ENCODE measurements around the gene MTFR1L.

Gene MTFR1L

GRCh38 chr1:25779388-25779787 lies 40.4 kb upstream of the MTFR1L start:
- no peaks in the 10 kb centered on the region for H3K36me3 ChIP-seq (ENCODE audit: control insufficient read depth, insufficient read depth, low read length)
- peaks cover 22% of the 10 kb centered on the region for H3K4me1 ChIP-seq (ENCODE audit: control insufficient read depth, insufficient read depth, low read length)
- H3K9me3 ChIP-seq (ENCODE audit: control insufficient read depth, low read length), result no peaks in the 10 kb centered on the region
- no peak overlapping the region for H3K27ac ChIP-seq (ENCODE audit: insufficient read depth, low read depth, low read length, poor library complexity, severe bottlenecking)
- no peaks in the 10 kb centered on the region for H3K27me3 ChIP-seq (ENCODE audit: control insufficient read depth, insufficient read depth, low read length, poor library complexity, severe bottlenecking)
- WGBS, 2 experiments, result 85 to 87% methylated on average over 8 of the region's 8 CpGs
- no peak overlapping the region for H3K4me3 ChIP-seq (ENCODE audit: insufficient read depth, low read depth, low read length)

- Histone ChIP-seq H3K27me3 (ENCODE audit: control insufficient read depth, insufficient read depth, low read length, poor library complexity, severe bottlenecking) (no peaks in the 10 kb centered on the region), H3K36me3 (ENCODE audit: control insufficient read depth, insufficient read depth, low read length) (no peaks in the 10 kb centered on the region), H3K27ac (ENCODE audit: insufficient read depth, low read depth, low read length, poor library complexity, severe bottlenecking) (no peak overlapping the region), H3K4me3 (ENCODE audit: insufficient read depth, low read depth, low read length) (no peak overlapping the region), H3K4me1 (ENCODE audit: control insufficient read depth, insufficient read depth, low read length) (peaks cover 19% of the 10 kb centered on the region), H3K9me3 (ENCODE audit: control insufficient read depth, low read length) (no peaks in the 10 kb centered on the region)
- WGBS, 2 experiments, result 79 to 86% methylated on average over 4 of the region's 4 CpGs
These were observed 39.9 kb upstream of the MTFR1L start for GRCh38 chr1:25779894-25780293.

GRCh38 chr1:25780318-25781129 lies 39.2 kb upstream of the MTFR1L start:
- no peaks in the 10 kb centered on the region for H3K27me3 ChIP-seq (ENCODE audit: control insufficient read depth, insufficient read depth, low read length, poor library complexity, severe bottlenecking)
- no peaks in the 10 kb centered on the region for H3K36me3 ChIP-seq (ENCODE audit: control insufficient read depth, insufficient read depth, low read length)
- peaks cover 14% of the 10 kb centered on the region for H3K4me1 ChIP-seq (ENCODE audit: control insufficient read depth, insufficient read depth, low read length)
- WGBS, 2 experiments, result 61 to 66% methylated on average over 13 to 14 of the region's 14 CpGs
- no peak overlapping the region for H3K4me3 ChIP-seq (ENCODE audit: insufficient read depth, low read depth, low read length)
- no peak overlapping the region for H3K27ac ChIP-seq (ENCODE audit: insufficient read depth, low read depth, low read length, poor library complexity, severe bottlenecking)
- H3K9me3 ChIP-seq (ENCODE audit: control insufficient read depth, low read length), result no peaks in the 10 kb centered on the region

- Histone ChIP-seq H3K9me3 (ENCODE audit: control insufficient read depth, low read length) (no peaks in the 10 kb centered on the region), H3K27ac (ENCODE audit: insufficient read depth, low read depth, low read length, poor library complexity, severe bottlenecking) (no peak overlapping the region), H3K4me1 (ENCODE audit: control insufficient read depth, insufficient read depth, low read length) (peaks cover 14% of the 10 kb centered on the region), H3K4me3 (ENCODE audit: insufficient read depth, low read depth, low read length) (no peak overlapping the region), H3K27me3 (ENCODE audit: control insufficient read depth, insufficient read depth, low read length, poor library complexity, severe bottlenecking) (no peaks in the 10 kb centered on the region), H3K36me3 (ENCODE audit: control insufficient read depth, insufficient read depth, low read length) (no peaks in the 10 kb centered on the region)
- 86 to 88% methylated on average over 3 of the region's 3 CpGs for WGBS, 2 experiments
These were observed 38.7 kb upstream of the MTFR1L start for GRCh38 chr1:25781130-25781433.

- no peaks in the 10 kb centered on the region for H3K9me3 ChIP-seq (ENCODE audit: control insufficient read depth, low read length)
- H3K27me3 ChIP-seq (ENCODE audit: control insufficient read depth, insufficient read depth, low read length, poor library complexity, severe bottlenecking), result no peaks in the 10 kb centered on the region
- H3K36me3 ChIP-seq (ENCODE audit: control insufficient read depth, insufficient read depth, low read length), result no peaks in the 10 kb centered on the region
- H3K27ac ChIP-seq (ENCODE audit: insufficient read depth, low read depth, low read length, poor library complexity, severe bottlenecking), result no peak overlapping the region
- H3K4me1 ChIP-seq (ENCODE audit: control insufficient read depth, insufficient read depth, low read length), result peaks cover 22% of the 10 kb centered on the region
- H3K4me3 ChIP-seq (ENCODE audit: insufficient read depth, low read depth, low read length), result no peak overlapping the region
- 90% methylated on average over 18 of the region's 18 CpGs for WGBS, 2 experiments
These were observed 37.0 kb upstream of the MTFR1L start for GRCh38 chr1:25782608-25783201.

- Histone ChIP-seq H3K27me3 (ENCODE audit: control insufficient read depth, insufficient read depth, low read length, poor library complexity, severe bottlenecking) (no peaks in the 10 kb centered on the region), H3K36me3 (ENCODE audit: control insufficient read depth, insufficient read depth, low read length) (no peaks in the 10 kb centered on the region), H3K27ac (ENCODE audit: insufficient read depth, low read depth, low read length, poor library complexity, severe bottlenecking) (no peak overlapping the region), H3K9me3 (ENCODE audit: control insufficient read depth, low read length) (no peaks in the 10 kb centered on the region), H3K4me1 (ENCODE audit: control insufficient read depth, insufficient read depth, low read length) (peaks cover 22% of the 10 kb centered on the region), H3K4me3 (ENCODE audit: insufficient read depth, low read depth, low read length) (no peak overlapping the region)
- 90% methylated on average over 9 of the region's 9 CpGs for WGBS, 2 experiments
These were observed 35.1 kb upstream of the MTFR1L start for GRCh38 chr1:25784575-25785051.

GRCh38 chr1:25785333-25786067 lies 34.3 kb upstream of the MTFR1L start:
- H3K27ac ChIP-seq (ENCODE audit: insufficient read depth, low read depth, low read length, poor library complexity, severe bottlenecking), result no peak overlapping the region
- H3K4me1 ChIP-seq (ENCODE audit: control insufficient read depth, insufficient read depth, low read length), result peaks cover 16% of the 10 kb centered on the region

GRCh38 chr1:25786887-25787759 lies 32.6 kb upstream of the MTFR1L start:
- H3K4me1 ChIP-seq (ENCODE audit: control insufficient read depth, insufficient read depth, low read length), result peaks cover 12% of the 10 kb centered on the region
- H3K9me3 ChIP-seq (ENCODE audit: control insufficient read depth, low read length), result no peaks in the 10 kb centered on the region
- H3K27me3 ChIP-seq (ENCODE audit: control insufficient read depth, insufficient read depth, low read length, poor library complexity, severe bottlenecking), result no peaks in the 10 kb centered on the region
- H3K4me3 ChIP-seq (ENCODE audit: insufficient read depth, low read depth, low read length), result no peak overlapping the region
- no peaks in the 10 kb centered on the region for H3K36me3 ChIP-seq (ENCODE audit: control insufficient read depth, insufficient read depth, low read length)
- 85 to 88% methylated on average over 11 of the region's 11 CpGs for WGBS, 2 experiments
- no peak overlapping the region for H3K27ac ChIP-seq (ENCODE audit: insufficient read depth, low read depth, low read length, poor library complexity, severe bottlenecking)

More at GRCh38 chr1:25785333-25786067, 34.3 kb upstream of the MTFR1L start:
- no peaks in the 10 kb centered on the region for H3K36me3 ChIP-seq (ENCODE audit: control insufficient read depth, insufficient read depth, low read length)
- no peak overlapping the region for H3K4me3 ChIP-seq (ENCODE audit: insufficient read depth, low read depth, low read length)
- H3K27me3 ChIP-seq (ENCODE audit: control insufficient read depth, insufficient read depth, low read length, poor library complexity, severe bottlenecking), result no peaks in the 10 kb centered on the region
- H3K9me3 ChIP-seq (ENCODE audit: control insufficient read depth, low read length), result no peaks in the 10 kb centered on the region
- WGBS, 2 experiments, result 89% methylated on average over 10 of the region's 10 CpGs

GRCh38 chr1:25787760-25788166 lies 32.0 kb upstream of the MTFR1L start:
- no peaks in the 10 kb centered on the region for H3K9me3 ChIP-seq (ENCODE audit: control insufficient read depth, low read length)
- H3K4me1 ChIP-seq (ENCODE audit: control insufficient read depth, insufficient read depth, low read length), result peaks cover 12% of the 10 kb centered on the region
- H3K36me3 ChIP-seq (ENCODE audit: control insufficient read depth, insufficient read depth, low read length), result no peaks in the 10 kb centered on the region
- WGBS, 2 experiments, result 92 to 93% methylated on average over 5 of the region's 5 CpGs
- H3K27me3 ChIP-seq (ENCODE audit: control insufficient read depth, insufficient read depth, low read length, poor library complexity, severe bottlenecking), result no peaks in the 10 kb centered on the region
- H3K4me3 ChIP-seq (ENCODE audit: insufficient read depth, low read depth, low read length), result no peak overlapping the region
- H3K27ac ChIP-seq (ENCODE audit: insufficient read depth, low read depth, low read length, poor library complexity, severe bottlenecking), result no peak overlapping the region
